HepG2 (cell line): ENCODE measurements around the gene CD40. TPM values are rescaled to one million over a fixed set of nuclear protein-coding genes. Genes with fewer than 3 reads are reported as not detected.

ENCODE experiments used
- ISX ChIP-seq: sonication (generic); formaldehyde crosslinking; conservative IDR thresholded peaks from 2 replicates; pipeline ENCODE4 v1.5.0; 2020; ENCODE audit warnings: missing genetic modification reagents
- RXRA ChIP-seq: sonication (generic); formaldehyde crosslinking; IDR thresholded peaks from 2 replicates; pipeline ENCODE4 v1.5.1; 2020; ENCODE audit warnings: missing genetic modification reagents
- SETDB1 ChIP-seq: sonication (generic); formaldehyde crosslinking; IDR thresholded peaks from 2 replicates; pipeline ENCODE4 v1.5.1; 2020; ENCODE audit warnings: missing genetic modification reagents, mild to moderate bottlenecking, borderline replicate concordance
- ZNF317 ChIP-seq: sonication (generic); formaldehyde crosslinking; IDR thresholded peaks from 2 replicates; pipeline ENCODE4 v1.5.0; 2020; ENCODE audit warnings: mild to moderate bottlenecking, missing genetic modification reagents
- ZNF891 ChIP-seq: sonication (generic); formaldehyde crosslinking; IDR thresholded peaks from 2 replicates; pipeline ENCODE4 v1.5.0; 2020; ENCODE audit warnings: mild to moderate bottlenecking, missing genetic modification reagents
- polyA plus RNA-seq, 8 experiments: library from polyadenylated mRNA; depleted of rRNA in 3 of 8; stranded (reverse) in 7 of 8; unstranded in 1 of 8; fragments of >200 nt; fragmentation: Illumina TruSeq in 4 of 8; extraction: Trizol in 4 of 8; gene quantifications; 2 replicates each; pipeline versions ENCODE4 v1.2.1 to v1.2.3, GENCODE V29; 2011 to 2016; ENCODE audit warnings: low read depth in 4 of 8, missing spikeins in 1 of 8, mixed read lengths in 1 of 8; ENCODE audit not compliant: insufficient read depth in 1 of 8
- total RNA-seq, 5 experiments: library from RNA; depleted of rRNA; stranded (reverse); fragments of >200 nt; fragmentation: Illumina TruSeq; extraction: Trizol; gene quantifications; 2 replicates each; pipeline ENCODE4 v1.2.3, GENCODE V29; 2016; ENCODE audit warnings: low read depth in 1 of 5
- TF ChIP-seq, protein P1 (sequence below): sonication (generic); formaldehyde crosslinking; IDR thresholded peaks from 2 replicates; pipeline ENCODE4 v1.5.1; 2020; ENCODE audit warnings: mild to moderate bottlenecking, missing genetic modification reagents, borderline replicate concordance
- TF ChIP-seq, protein P2 (sequence below): sonication (generic); formaldehyde crosslinking; IDR thresholded peaks from 2 replicates; pipeline ENCODE4 v1.4.0; 2020; ENCODE audit warnings: missing genetic modification reagents, mild to moderate bottlenecking, borderline replicate concordance
- TF ChIP-seq, protein P3 (sequence below), 2 experiments: fragments of 450-650 bp in 1 of 2; sonication (generic) in 1 of 2; formaldehyde crosslinking in 1 of 2; IDR thresholded peaks; 2 replicates each; pipeline versions ENCODE4 v1.6.1 to v1.8.0; 2016 to 2022; ENCODE audit warnings: antibody characterized with exemption in 1 of 2, mild to moderate bottlenecking in 1 of 2, missing genetic modification reagents in 1 of 2
- TF ChIP-seq, protein P4 (sequence below): sonication (generic); formaldehyde crosslinking; IDR thresholded peaks from 2 replicates; pipeline ENCODE4 v1.5.1; 2020; ENCODE audit warnings: mild to moderate bottlenecking, missing genetic modification reagents

The CD40 gene
- total and polyA plus RNA-seq, 2 of the 13 experiments (the other 11 are each of a cell fraction or from before 2014, with no cell fraction given): 4.6 to 13.4 TPM

DNA sequence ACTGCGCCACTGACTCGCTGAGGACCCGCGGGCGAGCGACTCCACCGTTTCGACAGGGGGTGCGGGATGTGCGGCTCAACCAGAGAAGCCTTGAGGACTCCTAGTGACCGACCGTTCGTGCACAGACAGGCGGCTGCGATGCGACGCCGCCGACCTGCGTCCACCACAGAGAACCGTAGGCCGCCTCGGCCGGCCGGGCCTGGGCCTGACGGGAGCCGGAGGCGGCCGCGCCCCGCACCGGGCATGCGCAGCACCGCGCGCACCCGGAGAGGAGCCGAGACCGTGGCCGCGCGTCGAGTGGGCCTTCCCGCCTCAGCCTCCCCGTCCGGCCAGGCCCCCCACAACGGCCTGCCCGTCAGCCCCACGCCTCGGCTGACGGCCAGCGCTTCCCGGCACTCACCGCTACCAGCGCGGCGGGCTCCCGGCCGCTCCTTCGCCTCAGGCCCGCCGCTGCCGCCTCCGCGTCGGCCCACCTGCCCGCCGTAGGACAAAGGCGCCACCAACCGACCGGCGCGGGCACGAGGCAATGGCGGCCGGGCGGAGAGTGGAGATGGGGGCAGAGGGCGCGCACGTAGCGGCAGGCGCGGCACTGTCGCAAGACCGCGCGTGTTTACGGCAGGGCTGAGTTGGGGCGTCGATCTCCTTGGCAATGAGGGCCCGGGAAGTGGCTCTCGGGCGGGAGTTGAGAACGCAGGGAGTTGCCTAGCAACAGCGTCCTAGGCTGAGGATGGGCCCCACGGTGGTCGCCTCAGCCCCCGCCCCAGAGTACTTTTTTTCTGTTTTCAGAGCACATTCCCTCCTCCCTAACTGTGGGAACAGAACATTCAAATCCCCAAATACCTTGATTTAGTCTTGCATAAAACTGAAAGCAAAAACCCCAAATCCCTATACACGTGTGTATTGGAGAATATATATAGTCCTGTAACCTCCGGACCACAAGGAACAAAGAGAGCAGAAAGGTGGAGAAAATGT lies 28.4 kb upstream of the CD40 start, which contains the start of gene NCOA5 (continued):
- TF ChIP-seq RXRA (peak; percentile 64), SETDB1 (no peak), ISX (CRISPR knock-in tag) (peak; percentile 71; the same call in 1 of the 2 replicates), ZNF317 (CRISPR knock-in tag) (no peak; the same call in 1 of the 2 replicates), ZNF891 (CRISPR knock-in tag) (peak; percentile 97)
- TF ChIP-seq, protein P1, sequence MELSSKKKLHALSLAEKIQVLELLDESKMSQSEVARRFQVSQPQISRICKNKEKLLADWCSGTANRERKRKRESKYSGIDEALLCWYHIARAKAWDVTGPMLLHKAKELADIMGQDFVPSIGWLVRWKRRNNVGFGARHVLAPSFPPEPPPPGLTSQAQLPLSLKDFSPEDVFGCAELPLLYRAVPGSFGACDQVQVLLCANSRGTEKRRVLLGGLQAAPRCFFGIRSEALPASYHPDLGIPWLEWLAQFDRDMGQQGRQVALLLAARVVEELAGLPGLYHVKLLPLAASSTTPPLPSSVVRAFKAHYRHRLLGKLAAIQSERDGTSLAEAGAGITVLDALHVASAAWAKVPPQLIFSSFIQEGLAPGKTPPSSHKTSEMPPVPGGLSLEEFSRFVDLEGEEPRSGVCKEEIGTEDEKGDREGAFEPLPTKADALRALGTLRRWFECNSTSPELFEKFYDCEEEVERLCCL (CRISPR knock-in tag): peak; percentile 91; the same call in 1 of the 2 replicates
- TF ChIP-seq, protein P2, sequence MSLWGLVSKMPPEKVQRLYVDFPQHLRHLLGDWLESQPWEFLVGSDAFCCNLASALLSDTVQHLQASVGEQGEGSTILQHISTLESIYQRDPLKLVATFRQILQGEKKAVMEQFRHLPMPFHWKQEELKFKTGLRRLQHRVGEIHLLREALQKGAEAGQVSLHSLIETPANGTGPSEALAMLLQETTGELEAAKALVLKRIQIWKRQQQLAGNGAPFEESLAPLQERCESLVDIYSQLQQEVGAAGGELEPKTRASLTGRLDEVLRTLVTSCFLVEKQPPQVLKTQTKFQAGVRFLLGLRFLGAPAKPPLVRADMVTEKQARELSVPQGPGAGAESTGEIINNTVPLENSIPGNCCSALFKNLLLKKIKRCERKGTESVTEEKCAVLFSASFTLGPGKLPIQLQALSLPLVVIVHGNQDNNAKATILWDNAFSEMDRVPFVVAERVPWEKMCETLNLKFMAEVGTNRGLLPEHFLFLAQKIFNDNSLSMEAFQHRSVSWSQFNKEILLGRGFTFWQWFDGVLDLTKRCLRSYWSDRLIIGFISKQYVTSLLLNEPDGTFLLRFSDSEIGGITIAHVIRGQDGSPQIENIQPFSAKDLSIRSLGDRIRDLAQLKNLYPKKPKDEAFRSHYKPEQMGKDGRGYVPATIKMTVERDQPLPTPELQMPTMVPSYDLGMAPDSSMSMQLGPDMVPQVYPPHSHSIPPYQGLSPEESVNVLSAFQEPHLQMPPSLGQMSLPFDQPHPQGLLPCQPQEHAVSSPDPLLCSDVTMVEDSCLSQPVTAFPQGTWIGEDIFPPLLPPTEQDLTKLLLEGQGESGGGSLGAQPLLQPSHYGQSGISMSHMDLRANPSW (CRISPR knock-in tag): no peak
- TF ChIP-seq, protein P3, sequence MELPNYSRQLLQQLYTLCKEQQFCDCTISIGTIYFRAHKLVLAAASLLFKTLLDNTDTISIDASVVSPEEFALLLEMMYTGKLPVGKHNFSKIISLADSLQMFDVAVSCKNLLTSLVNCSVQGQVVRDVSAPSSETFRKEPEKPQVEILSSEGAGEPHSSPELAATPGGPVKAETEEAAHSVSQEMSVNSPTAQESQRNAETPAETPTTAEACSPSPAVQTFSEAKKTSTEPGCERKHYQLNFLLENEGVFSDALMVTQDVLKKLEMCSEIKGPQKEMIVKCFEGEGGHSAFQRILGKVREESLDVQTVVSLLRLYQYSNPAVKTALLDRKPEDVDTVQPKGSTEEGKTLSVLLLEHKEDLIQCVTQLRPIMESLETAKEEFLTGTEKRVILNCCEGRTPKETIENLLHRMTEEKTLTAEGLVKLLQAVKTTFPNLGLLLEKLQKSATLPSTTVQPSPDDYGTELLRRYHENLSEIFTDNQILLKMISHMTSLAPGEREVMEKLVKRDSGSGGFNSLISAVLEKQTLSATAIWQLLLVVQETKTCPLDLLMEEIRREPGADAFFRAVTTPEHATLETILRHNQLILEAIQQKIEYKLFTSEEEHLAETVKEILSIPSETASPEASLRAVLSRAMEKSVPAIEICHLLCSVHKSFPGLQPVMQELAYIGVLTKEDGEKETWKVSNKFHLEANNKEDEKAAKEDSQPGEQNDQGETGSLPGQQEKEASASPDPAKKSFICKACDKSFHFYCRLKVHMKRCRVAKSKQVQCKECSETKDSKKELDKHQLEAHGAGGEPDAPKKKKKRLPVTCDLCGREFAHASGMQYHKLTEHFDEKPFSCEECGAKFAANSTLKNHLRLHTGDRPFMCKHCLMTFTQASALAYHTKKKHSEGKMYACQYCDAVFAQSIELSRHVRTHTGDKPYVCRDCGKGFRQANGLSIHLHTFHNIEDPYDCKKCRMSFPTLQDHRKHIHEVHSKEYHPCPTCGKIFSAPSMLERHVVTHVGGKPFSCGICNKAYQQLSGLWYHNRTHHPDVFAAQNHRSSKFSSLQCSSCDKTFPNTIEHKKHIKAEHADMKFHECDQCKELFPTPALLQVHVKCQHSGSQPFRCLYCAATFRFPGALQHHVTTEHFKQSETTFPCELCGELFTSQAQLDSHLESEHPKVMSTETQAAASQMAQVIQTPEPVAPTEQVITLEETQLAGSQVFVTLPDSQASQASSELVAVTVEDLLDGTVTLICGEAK (IDR thresholded peaks at IDR 0.05): no peak
- TF ChIP-seq, protein P3 (CRISPR knock-in tag; IDR thresholded peaks at IDR 0.05): peak; percentile 94
- TF ChIP-seq, protein P4, sequence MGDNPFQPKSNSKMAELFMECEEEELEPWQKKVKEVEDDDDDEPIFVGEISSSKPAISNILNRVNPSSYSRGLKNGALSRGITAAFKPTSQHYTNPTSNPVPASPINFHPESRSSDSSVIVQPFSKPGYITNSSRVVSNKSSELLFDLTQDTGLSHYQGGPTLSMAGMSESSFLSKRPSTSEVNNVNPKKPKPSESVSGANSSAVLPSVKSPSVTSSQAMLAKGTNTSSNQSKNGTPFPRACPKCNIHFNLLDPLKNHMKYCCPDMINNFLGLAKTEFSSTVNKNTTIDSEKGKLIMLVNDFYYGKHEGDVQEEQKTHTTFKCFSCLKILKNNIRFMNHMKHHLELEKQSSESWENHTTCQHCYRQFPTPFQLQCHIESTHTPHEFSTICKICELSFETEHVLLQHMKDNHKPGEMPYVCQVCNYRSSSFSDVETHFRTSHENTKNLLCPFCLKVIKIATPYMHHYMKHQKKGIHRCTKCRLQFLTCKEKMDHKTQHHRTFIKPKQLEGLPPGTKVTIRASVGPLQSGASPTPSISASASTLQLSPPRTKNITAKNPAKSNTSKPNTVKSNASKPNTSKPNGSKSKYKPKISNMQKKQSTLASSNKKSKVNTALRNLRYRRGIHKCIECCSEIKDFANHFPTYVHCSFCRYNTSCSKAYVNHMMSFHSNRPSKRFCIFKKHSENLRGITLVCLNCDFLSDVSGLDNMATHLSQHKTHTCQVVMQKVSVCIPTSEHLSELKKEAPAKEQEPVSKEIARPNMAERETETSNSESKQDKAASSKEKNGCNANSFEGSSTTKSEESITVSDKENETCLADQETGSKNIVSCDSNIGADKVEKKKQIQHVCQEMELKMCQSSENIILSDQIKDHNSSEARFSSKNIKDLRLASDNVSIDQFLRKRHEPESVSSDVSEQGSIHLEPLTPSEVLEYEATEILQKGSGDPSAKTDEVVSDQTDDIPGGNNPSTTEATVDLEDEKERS (CRISPR knock-in tag): no peak
